SU-DHL-6 (cell line): ENCODE results near the gene SDHAF1.
A peak's percentile ranks its signal among the peaks of the same experiment; 100 is the strongest.

Experiments
- H2AFZ ChIP-seq: fragments of 200-600 bp; sonication (generic); 2 replicates; pipeline ENCODE4 v1.6.1; 2014; ENCODE audit warnings: low read depth, mild to moderate bottlenecking, moderate library complexity, mixed read lengths, antibody characterized with exemption, low read length; ENCODE audit not compliant: severe bottlenecking
- H3F3A ChIP-seq: fragments of 200-600 bp; shearing (Covaris generic); 2 replicates; pipeline ENCODE4 v1.6.0; 2016; ENCODE audit warnings: antibody characterized with exemption, mild to moderate bottlenecking; ENCODE audit not compliant: insufficient read depth
- H3K27ac ChIP-seq: fragments of 200-600 bp; sonication (generic); 2 replicates; pipeline ENCODE4 v1.5.1; 2016; ENCODE audit warnings: low read depth, mild to moderate bottlenecking, low read length, moderate library complexity, mixed read lengths
- H3K27me3 ChIP-seq: fragments of 200-600 bp; sonication (generic), shearing (Covaris generic); 2 replicates; pipeline ENCODE4 v1.6.0; 2014; ENCODE audit warnings: mild to moderate bottlenecking, low read length
- H3K36me3 ChIP-seq: fragments of 200-600 bp; sonication (generic); 2 replicates; pipeline ENCODE4 v1.6.1; 2014; ENCODE audit warnings: mild to moderate bottlenecking, low read length, mixed read lengths
- H3K4me2 ChIP-seq: fragments of 300-600, 200-600 bp; shearing (Covaris generic), sonication (generic); 2 replicates; pipeline ENCODE4 v1.6.0; 2014; ENCODE audit warnings: low read length, low read depth, mild to moderate bottlenecking; ENCODE audit not compliant: poor library complexity, severe bottlenecking
- H3K4me3 ChIP-seq: fragments of 200-600 bp; sonication (generic); 2 replicates; pipeline ENCODE4 v1.5.1; 2014; ENCODE audit warnings: antibody characterized with exemption, low read length, mild to moderate bottlenecking, mixed read lengths; ENCODE audit not compliant: insufficient read depth, poor library complexity, severe bottlenecking
- H3K79me2 ChIP-seq: fragments of 200-600 bp; sonication (generic); 2 replicates; pipeline ENCODE4 v1.6.1; 2014; ENCODE audit warnings: mild to moderate bottlenecking, low read length, moderate library complexity; ENCODE audit not compliant: insufficient read depth
- H3K9ac ChIP-seq: fragments of 200-600 bp; sonication (generic); 2 replicates; pipeline ENCODE4 v1.7.0; 2014; ENCODE audit warnings: mild to moderate bottlenecking, low read length
- H3K9me2 ChIP-seq: fragments of 200-600 bp; sonication (generic); replicated peaks from 2 replicates; pipeline ENCODE4 v1.6.1; 2014; ENCODE audit warnings: low read length; ENCODE audit not compliant: insufficient read depth
- H3K9me3 ChIP-seq: fragments of 200-600 bp; sonication (generic); 2 replicates; pipeline ENCODE4 v1.6.1; 2014; ENCODE audit warnings: low read length, mixed read lengths; ENCODE audit not compliant: insufficient read depth
- H4K20me1 ChIP-seq: fragments of 200-600 bp; sonication (generic); 2 replicates; pipeline ENCODE4 v1.6.1; 2014; ENCODE audit warnings: low read depth, mild to moderate bottlenecking, antibody characterized with exemption, low read length, moderate library complexity, mixed read lengths
- EZH2phosphoT487 ChIP-seq: fragments of 200-600 bp; sonication (generic), shearing (Covaris generic); conservative IDR thresholded peaks from 2 replicates; pipeline ENCODE4 v1.6.1; 2018; ENCODE audit warnings: mild to moderate bottlenecking, antibody characterized with exemption, low read length, moderate library complexity, mixed read lengths
- TF ChIP-seq, protein P1 (sequence below): fragments of 200-600 bp; sonication (generic); IDR thresholded peaks from one replicate; pipeline ENCODE4 v1.5.1; 2017; ENCODE audit warnings: antibody characterized with exemption, mild to moderate bottlenecking, low read length, moderate library complexity; ENCODE audit not compliant: insufficient read depth, poor library complexity, severe bottlenecking

Gene SDHAF1

DNA sequence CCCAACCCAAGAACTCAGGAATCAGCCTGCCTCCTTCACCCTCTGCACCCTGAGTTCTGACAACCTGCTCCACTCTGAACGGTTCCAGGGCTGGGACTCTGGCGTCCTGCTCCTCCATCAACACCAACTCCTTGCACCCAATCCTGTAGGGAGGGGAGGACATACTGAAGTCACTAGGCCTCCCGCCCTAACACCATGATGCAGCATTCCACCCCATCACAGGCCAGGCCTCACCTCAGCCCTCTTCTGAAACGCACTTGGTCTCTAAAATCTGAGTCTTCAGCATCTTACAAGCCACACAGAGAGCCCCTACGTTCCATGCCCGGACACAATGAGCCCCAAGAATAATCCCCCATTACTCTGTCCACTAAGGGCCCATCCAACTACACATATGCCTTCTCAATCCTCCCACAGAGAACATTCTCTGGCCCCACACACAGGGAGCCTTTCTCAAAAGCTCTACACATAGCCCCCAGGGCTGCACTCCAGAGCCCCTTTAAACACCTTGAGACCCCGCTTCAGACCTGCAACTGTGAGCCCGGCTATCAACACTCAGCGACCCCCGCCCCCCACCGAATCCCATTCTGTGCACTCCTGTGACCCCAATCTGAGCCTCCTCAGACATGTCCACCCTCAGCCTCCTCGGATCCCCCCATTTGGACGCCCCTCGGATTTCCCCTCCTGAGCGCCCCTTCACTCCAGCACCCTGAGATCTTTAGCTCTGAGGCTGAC lies 18.5 kb downstream of the SDHAF1 start:
- no peaks in the 10 kb centered on the region for H3K9me3 ChIP-seq
- TF ChIP-seq, protein P1, sequence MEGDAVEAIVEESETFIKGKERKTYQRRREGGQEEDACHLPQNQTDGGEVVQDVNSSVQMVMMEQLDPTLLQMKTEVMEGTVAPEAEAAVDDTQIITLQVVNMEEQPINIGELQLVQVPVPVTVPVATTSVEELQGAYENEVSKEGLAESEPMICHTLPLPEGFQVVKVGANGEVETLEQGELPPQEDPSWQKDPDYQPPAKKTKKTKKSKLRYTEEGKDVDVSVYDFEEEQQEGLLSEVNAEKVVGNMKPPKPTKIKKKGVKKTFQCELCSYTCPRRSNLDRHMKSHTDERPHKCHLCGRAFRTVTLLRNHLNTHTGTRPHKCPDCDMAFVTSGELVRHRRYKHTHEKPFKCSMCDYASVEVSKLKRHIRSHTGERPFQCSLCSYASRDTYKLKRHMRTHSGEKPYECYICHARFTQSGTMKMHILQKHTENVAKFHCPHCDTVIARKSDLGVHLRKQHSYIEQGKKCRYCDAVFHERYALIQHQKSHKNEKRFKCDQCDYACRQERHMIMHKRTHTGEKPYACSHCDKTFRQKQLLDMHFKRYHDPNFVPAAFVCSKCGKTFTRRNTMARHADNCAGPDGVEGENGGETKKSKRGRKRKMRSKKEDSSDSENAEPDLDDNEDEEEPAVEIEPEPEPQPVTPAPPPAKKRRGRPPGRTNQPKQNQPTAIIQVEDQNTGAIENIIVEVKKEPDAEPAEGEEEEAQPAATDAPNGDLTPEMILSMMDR, result no peak
- no peak for TF ChIP-seq EZH2phosphoT487
- peak overlapping the region; percentile 18; the same call in 1 of the 2 replicates for H3K27ac ChIP-seq
- H3K9ac ChIP-seq, result peak overlapping the region; percentile 88
- H3K27me3 ChIP-seq, result no peaks in the 10 kb centered on the region
- H3K79me2 ChIP-seq, result peaks cover 12% of the 10 kb centered on the region; the same call in 1 of the 2 replicates
- peak overlapping the region; percentile 90 for H3K4me3 ChIP-seq
- no peaks in the 10 kb centered on the region for H4K20me1 ChIP-seq
- peak overlapping the region; percentile 82 for H2AFZ ChIP-seq
- H3F3A ChIP-seq, result peaks cover 7% of the 10 kb centered on the region; the same call in 1 of the 2 replicates
- H3K36me3 ChIP-seq, result no peaks in the 10 kb centered on the region
- no peaks in the 10 kb centered on the region for H3K9me2 ChIP-seq
- peak overlapping the region; percentile 83 for H3K4me2 ChIP-seq

DNA sequence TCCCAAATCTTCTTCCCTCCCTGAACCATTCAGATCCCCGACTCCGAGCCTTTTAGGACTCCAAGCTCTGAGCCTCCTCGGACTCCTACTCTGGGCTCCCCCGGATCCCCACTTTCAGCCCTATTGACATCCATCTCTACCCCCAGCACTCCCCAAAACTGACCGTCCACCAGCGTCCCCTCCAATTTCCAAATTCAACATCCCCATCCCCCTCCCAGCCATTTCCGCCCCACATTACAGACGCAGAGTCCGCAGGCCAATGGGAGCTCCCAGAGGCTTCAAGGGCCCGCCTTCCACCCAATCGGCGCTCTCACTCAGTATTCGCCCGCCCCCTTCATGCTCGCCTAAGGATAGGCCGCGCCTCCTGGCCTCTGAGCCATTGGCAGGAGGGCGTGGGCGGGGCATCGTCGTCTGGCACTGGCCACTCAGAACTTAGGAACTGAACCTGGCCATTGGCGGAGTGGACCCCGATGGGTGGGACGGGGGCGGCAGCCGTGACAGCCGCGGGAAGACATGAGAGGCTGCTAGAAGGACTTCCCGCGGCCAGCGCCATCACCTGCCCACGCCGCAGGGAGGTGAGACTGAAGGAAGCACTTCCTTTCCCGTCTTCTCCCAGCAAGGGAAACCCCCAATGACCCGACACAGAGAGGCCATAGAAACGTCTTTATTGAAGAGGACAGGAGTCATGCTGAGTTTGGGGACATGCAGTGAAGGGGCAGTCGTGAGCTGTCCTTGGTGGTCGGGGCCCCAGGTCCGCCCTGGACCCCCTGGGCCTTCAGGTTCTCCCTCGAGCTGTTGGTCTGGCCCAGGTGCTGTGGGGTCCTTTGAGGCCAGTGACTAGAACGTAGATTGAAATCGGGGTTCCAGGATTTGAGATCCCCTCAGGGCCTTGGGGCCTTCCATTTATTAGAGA lies 19.3 kb downstream of the SDHAF1 start, which contains the start of gene ALKBH6:
ALKBH6 (minus strand) TSS at position 202 of the 913 bp plus-strand sequence. CDS start 816 bp downstream, outside the sequence.
- Histone ChIP-seq H3K4me3 (peak within 1 kb of the TSS; percentile 90), H3K27me3 (no peaks in the 10 kb centered on the region), H3K9ac (peak within 1 kb of the TSS; percentile 88), H3K9me3 (no peaks in the 10 kb centered on the region), H3K36me3 (no peaks in the 10 kb centered on the region), H4K20me1 (no peaks in the 10 kb centered on the region), H3K27ac (peak within 1 kb of the TSS; percentile 18; the same call in 1 of the 2 replicates), H3K4me2 (peak within 1 kb of the TSS; percentile 83), H2AFZ (peak within 1 kb of the TSS; percentile 82), H3F3A (peaks cover 7% of the 10 kb centered on the region; the same call in 1 of the 2 replicates), H3K79me2 (peaks cover 12% of the 10 kb centered on the region; the same call in 1 of the 2 replicates), H3K9me2 (no peaks in the 10 kb centered on the region)
- TF ChIP-seq, protein P1, result no peak
- no peak for TF ChIP-seq EZH2phosphoT487

DNA sequence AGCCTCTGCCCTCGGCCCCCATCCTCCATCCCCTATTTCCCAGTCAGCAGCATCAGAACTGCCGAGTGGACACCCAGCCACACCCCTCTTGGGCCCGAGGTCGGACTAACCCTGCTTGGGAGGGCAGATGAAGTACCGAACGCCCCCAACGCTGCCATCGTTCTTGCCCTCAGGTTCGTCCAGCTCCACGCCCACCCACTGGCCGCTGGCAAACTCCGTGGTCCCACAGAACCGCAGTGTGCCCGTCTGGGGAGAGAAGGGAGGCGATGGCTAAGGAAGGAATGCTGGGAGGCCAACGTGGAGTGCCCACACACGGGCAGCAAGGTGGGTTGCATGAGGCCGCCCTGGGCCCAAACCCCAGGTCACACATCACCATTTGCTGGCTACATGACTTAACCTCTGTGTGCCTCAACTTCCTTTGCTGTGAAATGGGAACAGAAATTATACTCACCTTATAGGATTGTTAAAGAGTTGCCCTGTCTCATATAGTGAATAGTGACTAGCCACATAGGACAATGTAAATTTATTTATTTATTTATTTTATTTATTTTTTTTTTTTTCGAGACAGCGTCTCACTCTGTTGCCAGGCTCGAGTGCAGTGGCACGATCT lies 24.2 kb downstream of the SDHAF1 start:
- H3K36me3 ChIP-seq, result no peaks in the 10 kb centered on the region
- no peak overlapping the region for H2AFZ ChIP-seq
- no peaks in the 10 kb centered on the region for H4K20me1 ChIP-seq
- H3K79me2 ChIP-seq, result peaks cover 8% of the 10 kb centered on the region; the same call in 1 of the 2 replicates
- no peaks in the 10 kb centered on the region for H3K9me2 ChIP-seq
- H3K27me3 ChIP-seq, result no peaks in the 10 kb centered on the region
- no peak overlapping the region for H3K27ac ChIP-seq
- TF ChIP-seq, protein P1, result no peak
- no peak for TF ChIP-seq EZH2phosphoT487
- H3K9ac ChIP-seq, result no peak overlapping the region
- no peak overlapping the region for H3K4me2 ChIP-seq
- no peaks in the 10 kb centered on the region for H3K9me3 ChIP-seq
- no peak overlapping the region for H3K4me3 ChIP-seq
- no peaks in the 10 kb centered on the region for H3F3A ChIP-seq
